Neural progenitor cell (in vitro differentiated cells): Measurements from ENCODE around the gene NPHP1. TPM values are rescaled to one million over a fixed set of nuclear protein-coding genes. Genes with fewer than 3 reads are reported as not detected.

Source experiments
- DNase-seq: peaks from one replicate; pipeline ENCODE4 v3.0.0-alpha.2; 2016; ENCODE audit warnings: low spot score
- H2AFZ ChIP-seq: fragments of 200-600 bp; sonication (generic); replicated peaks from 2 replicates; pipeline ENCODE4 v1.6.1; 2016; ENCODE audit warnings: antibody characterized with exemption
- H3F3A ChIP-seq: fragments of 200-600 bp; sonication (generic); 2 replicates; pipeline ENCODE4 v1.6.1; 2016; ENCODE audit warnings: antibody characterized with exemption, low read depth
- H3K27ac ChIP-seq: fragments of 200-600 bp; sonication (generic); 2 replicates; pipeline ENCODE4 v1.5.1; 2016; ENCODE audit warnings: mild to moderate bottlenecking
- H3K27me3 ChIP-seq: fragments of 200-600 bp; sonication (generic); 2 replicates; pipeline ENCODE4 v1.6.1; 2016; ENCODE audit warnings: mild to moderate bottlenecking, moderate library complexity
- H3K36me3 ChIP-seq: fragments of 200-600 bp; sonication (generic); 2 replicates; pipeline ENCODE4 v1.5.1; 2016
- H3K4me1 ChIP-seq: fragments of 200-600 bp; sonication (generic); 2 replicates; pipeline ENCODE4 v1.6.1; 2016; ENCODE audit warnings: mixed run types
- H3K4me2 ChIP-seq: fragments of 200-600 bp; sonication (generic); 2 replicates; pipeline ENCODE4 v1.6.1; 2016
- H3K4me3 ChIP-seq: fragments of 200-600 bp; sonication (generic); 2 replicates; pipeline ENCODE4 v1.5.1; 2016
- H3K79me2 ChIP-seq: fragments of 200-600 bp; sonication (generic); 2 replicates; pipeline ENCODE4 v1.6.1; 2016; ENCODE audit warnings: low read depth
- H3K9ac ChIP-seq: fragments of 200-600 bp; sonication (generic); 2 replicates; pipeline ENCODE4 v1.6.1; 2016
- H3K9me3 ChIP-seq: fragments of 200-600 bp; sonication (generic); 2 replicates; pipeline ENCODE4 v1.5.1; 2016; ENCODE audit warnings: low read depth
- H4K20me1 ChIP-seq: fragments of 200-600 bp; sonication (generic); 2 replicates; pipeline ENCODE4 v1.6.1; 2016; ENCODE audit warnings: low read depth
- H3K27ac Mint-ChIP-seq: 3 replicates; pipeline ENCODE4 v1.8.0; 2021; ENCODE audit warnings: mixed read lengths
- H3K27me3 Mint-ChIP-seq: 2 replicates; pipeline ENCODE4 v1.8.0; 2022; ENCODE audit warnings: low read depth, mild to moderate bottlenecking, inconsistent platforms, moderate library complexity, mixed read lengths; ENCODE audit not compliant: insufficient read depth
- H3K36me3 Mint-ChIP-seq: 3 replicates; pipeline ENCODE4 v1.8.0; 2021; ENCODE audit warnings: mixed read lengths
- H3K4me1 Mint-ChIP-seq: 3 replicates; pipeline ENCODE4 v1.8.0; 2021; ENCODE audit warnings: mixed read lengths
- H3K4me3 Mint-ChIP-seq: 3 replicates; pipeline ENCODE4 v1.8.0; 2021; ENCODE audit warnings: mild to moderate bottlenecking, moderate library complexity, mixed read lengths
- H3K9me3 Mint-ChIP-seq: 3 replicates; pipeline ENCODE4 v1.8.0; 2020; ENCODE audit warnings: mixed read lengths
- EZH2 ChIP-seq: fragments of 200-600 bp; sonication (generic); IDR thresholded peaks from 2 replicates; pipeline ENCODE4 v1.6.1; 2017; ENCODE audit warnings: antibody characterized with exemption, mild to moderate bottlenecking, moderate library complexity
- EZH2phosphoT487 ChIP-seq: fragments of 200-600 bp; sonication (generic); IDR thresholded peaks from 2 replicates; pipeline ENCODE4 v1.6.1; 2017; ENCODE audit warnings: antibody characterized with exemption
- total RNA-seq: library from RNA; depleted of rRNA; stranded (reverse); fragments of >200 nt; gene quantifications from 2 replicates; pipeline ENCODE4 v1.2.3, GENCODE V29; 2015; ENCODE audit warnings: low replicate concordance
- TF ChIP-seq, protein P1 (sequence below): fragments of 200-600 bp; sonication (generic); IDR thresholded peaks from 2 replicates; pipeline ENCODE4 v1.5.1; 2017; ENCODE audit warnings: antibody characterized with exemption, mild to moderate bottlenecking

Gene NPHP1
- total RNA-seq, 1 donor from 2014 or later, result 8.1 TPM

GRCh38 chr2:110140401-110140800 lies 64.4 kb downstream of the NPHP1 start:
- no peaks in the 10 kb centered on the region for H3K27me3 Mint-ChIP-seq

DNA sequence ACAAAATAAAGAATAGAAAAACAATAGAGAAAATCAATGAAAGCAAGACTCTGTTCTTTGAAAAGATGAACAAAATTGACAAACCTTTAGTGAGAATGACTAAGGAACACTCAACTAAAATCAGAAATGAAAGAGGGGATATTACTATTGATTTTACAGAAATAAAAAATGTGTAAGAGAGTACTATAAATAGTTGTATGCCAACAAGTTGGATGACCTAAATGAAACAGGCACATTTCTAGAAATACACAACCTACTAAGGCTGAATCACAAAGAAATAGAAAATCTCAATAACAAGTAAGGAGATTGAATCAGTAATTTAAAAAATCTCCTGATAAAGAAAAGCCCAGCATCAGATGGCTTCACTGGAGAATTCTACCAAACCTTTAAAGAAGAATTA lies 70.8 kb downstream of the NPHP1 start:
- no peaks in the 10 kb centered on the region for H3K4me1 Mint-ChIP-seq
- TF ChIP-seq EZH2phosphoT487, result no peak
- no peak for TF ChIP-seq EZH2
- TF ChIP-seq, protein P1, sequence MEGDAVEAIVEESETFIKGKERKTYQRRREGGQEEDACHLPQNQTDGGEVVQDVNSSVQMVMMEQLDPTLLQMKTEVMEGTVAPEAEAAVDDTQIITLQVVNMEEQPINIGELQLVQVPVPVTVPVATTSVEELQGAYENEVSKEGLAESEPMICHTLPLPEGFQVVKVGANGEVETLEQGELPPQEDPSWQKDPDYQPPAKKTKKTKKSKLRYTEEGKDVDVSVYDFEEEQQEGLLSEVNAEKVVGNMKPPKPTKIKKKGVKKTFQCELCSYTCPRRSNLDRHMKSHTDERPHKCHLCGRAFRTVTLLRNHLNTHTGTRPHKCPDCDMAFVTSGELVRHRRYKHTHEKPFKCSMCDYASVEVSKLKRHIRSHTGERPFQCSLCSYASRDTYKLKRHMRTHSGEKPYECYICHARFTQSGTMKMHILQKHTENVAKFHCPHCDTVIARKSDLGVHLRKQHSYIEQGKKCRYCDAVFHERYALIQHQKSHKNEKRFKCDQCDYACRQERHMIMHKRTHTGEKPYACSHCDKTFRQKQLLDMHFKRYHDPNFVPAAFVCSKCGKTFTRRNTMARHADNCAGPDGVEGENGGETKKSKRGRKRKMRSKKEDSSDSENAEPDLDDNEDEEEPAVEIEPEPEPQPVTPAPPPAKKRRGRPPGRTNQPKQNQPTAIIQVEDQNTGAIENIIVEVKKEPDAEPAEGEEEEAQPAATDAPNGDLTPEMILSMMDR, result no peak

More at GRCh38 chr2:110140401-110140800, 64.4 kb downstream of the NPHP1 start:
- no peak overlapping the region for H3K4me3 Mint-ChIP-seq
- no peaks in the 10 kb centered on the region for H3K79me2 ChIP-seq
- H3K4me2 ChIP-seq, result no peak overlapping the region
- H3F3A ChIP-seq, result no peaks in the 10 kb centered on the region
- H3K4me1 Mint-ChIP-seq, result no peaks in the 10 kb centered on the region
- H3K36me3 Mint-ChIP-seq, result peaks cover 3% of the 10 kb centered on the region
- no peak for DNase-seq
- H2AFZ ChIP-seq, result no peak overlapping the region
- no peaks in the 10 kb centered on the region for H3K9me3 ChIP-seq
- no peak overlapping the region for H3K9ac ChIP-seq
- H4K20me1 ChIP-seq, result no peaks in the 10 kb centered on the region
- no peaks in the 10 kb centered on the region for H3K36me3 ChIP-seq
- no peak for TF ChIP-seq EZH2
- TF ChIP-seq EZH2phosphoT487, result no peak
- TF ChIP-seq, protein P1, result no peak
- no peak overlapping the region for H3K27ac ChIP-seq
- H3K27me3 ChIP-seq, result no peaks in the 10 kb centered on the region
- no peaks in the 10 kb centered on the region for H3K4me1 ChIP-seq
- no peak overlapping the region for H3K27ac Mint-ChIP-seq
- H3K9me3 Mint-ChIP-seq, result no peaks in the 10 kb centered on the region
- H3K4me3 ChIP-seq, result no peak overlapping the region

GRCh38 chr2:110131166-110131565 lies 73.6 kb downstream of the NPHP1 start:
- TF ChIP-seq EZH2 (no peak), EZH2phosphoT487 (no peak)
- H3K27me3 Mint-ChIP-seq, result no peaks in the 10 kb centered on the region

More for the DNA sequence above, 70.8 kb downstream of the NPHP1 start:
- no peaks in the 10 kb centered on the region for H3K27me3 ChIP-seq
- no peak overlapping the region for H3K4me3 ChIP-seq
- no peak for DNase-seq
- Mint-ChIP-seq H3K27ac (no peak overlapping the region), H3K36me3 (peaks cover 11% of the 10 kb centered on the region), H3K9me3 (peaks cover 13% of the 10 kb centered on the region), H3K4me3 (no peak overlapping the region), H3K27me3 (no peaks in the 10 kb centered on the region)
- no peaks in the 10 kb centered on the region for H3K36me3 ChIP-seq
- H3F3A ChIP-seq, result no peaks in the 10 kb centered on the region
- no peaks in the 10 kb centered on the region for H3K79me2 ChIP-seq
- no peak overlapping the region for H3K9ac ChIP-seq
- no peaks in the 10 kb centered on the region for H4K20me1 ChIP-seq
- H3K4me1 ChIP-seq, result no peaks in the 10 kb centered on the region
- H3K4me2 ChIP-seq, result no peak overlapping the region
- no peaks in the 10 kb centered on the region for H3K9me3 ChIP-seq
- no peak overlapping the region for H3K27ac ChIP-seq
- no peak overlapping the region for H2AFZ ChIP-seq

GRCh38 chr2:110130757-110131156 lies 74.1 kb downstream of the NPHP1 start:
- TF ChIP-seq, protein P1, result no peak
- TF ChIP-seq EZH2phosphoT487, result no peak
- no peak for TF ChIP-seq EZH2
- Histone ChIP-seq H3K36me3 (no peaks in the 10 kb centered on the region), H2AFZ (no peak overlapping the region), H3K27me3 (no peaks in the 10 kb centered on the region), H3K4me3 (no peak overlapping the region), H3K9me3 (no peaks in the 10 kb centered on the region), H3K4me2 (no peak overlapping the region), H3F3A (peaks cover 3% of the 10 kb centered on the region), H3K9ac (no peak overlapping the region), H3K79me2 (no peaks in the 10 kb centered on the region), H3K27ac (no peak overlapping the region), H3K4me1 (peaks cover 9% of the 10 kb centered on the region), H4K20me1 (no peaks in the 10 kb centered on the region)
- H3K27me3 Mint-ChIP-seq, result no peaks in the 10 kb centered on the region
- H3K4me3 Mint-ChIP-seq, result no peak overlapping the region
- no peak for DNase-seq
- H3K36me3 Mint-ChIP-seq, result peaks cover 15% of the 10 kb centered on the region
- H3K9me3 Mint-ChIP-seq, result peaks cover 13% of the 10 kb centered on the region
- H3K4me1 Mint-ChIP-seq, result peaks cover 7% of the 10 kb centered on the region
- no peak overlapping the region for H3K27ac Mint-ChIP-seq

More at GRCh38 chr2:110131166-110131565, 73.6 kb downstream of the NPHP1 start:
- no peak overlapping the region for H3K4me3 Mint-ChIP-seq
- no peak overlapping the region for H3K27ac Mint-ChIP-seq
- Histone ChIP-seq H4K20me1 (no peaks in the 10 kb centered on the region), H2AFZ (no peak overlapping the region), H3K9me3 (no peaks in the 10 kb centered on the region), H3K9ac (no peak overlapping the region), H3K79me2 (no peaks in the 10 kb centered on the region), H3K4me1 (peaks cover 9% of the 10 kb centered on the region), H3K27me3 (no peaks in the 10 kb centered on the region), H3K36me3 (no peaks in the 10 kb centered on the region), H3K4me2 (no peak overlapping the region), H3F3A (peaks cover 3% of the 10 kb centered on the region), H3K27ac (no peak overlapping the region), H3K4me3 (no peak overlapping the region)
- H3K36me3 Mint-ChIP-seq, result peaks cover 15% of the 10 kb centered on the region
- no peak for DNase-seq
- H3K9me3 Mint-ChIP-seq, result peaks cover 13% of the 10 kb centered on the region
- peaks cover 7% of the 10 kb centered on the region for H3K4me1 Mint-ChIP-seq
